HG02970 (cell line): Measurements from ENCODE around the gene ZNF511.
"Not testable (repeated sequence)": the region's sequence is repeated elsewhere in the genome, so short reads cannot be mapped to it uniquely, and the experiment has no call there.

Source experiments
- ATAC-seq: cut with Tn5 transposase; IDR thresholded peaks from one replicate; pipeline ENCODE4 v1.9.1; 2021; ENCODE audit warnings: mild to moderate bottlenecking, moderate library complexity, moderate number of reproducible peaks; ENCODE audit not compliant: unreplicated experiment, low FRiP score

Gene ZNF511

DNA sequence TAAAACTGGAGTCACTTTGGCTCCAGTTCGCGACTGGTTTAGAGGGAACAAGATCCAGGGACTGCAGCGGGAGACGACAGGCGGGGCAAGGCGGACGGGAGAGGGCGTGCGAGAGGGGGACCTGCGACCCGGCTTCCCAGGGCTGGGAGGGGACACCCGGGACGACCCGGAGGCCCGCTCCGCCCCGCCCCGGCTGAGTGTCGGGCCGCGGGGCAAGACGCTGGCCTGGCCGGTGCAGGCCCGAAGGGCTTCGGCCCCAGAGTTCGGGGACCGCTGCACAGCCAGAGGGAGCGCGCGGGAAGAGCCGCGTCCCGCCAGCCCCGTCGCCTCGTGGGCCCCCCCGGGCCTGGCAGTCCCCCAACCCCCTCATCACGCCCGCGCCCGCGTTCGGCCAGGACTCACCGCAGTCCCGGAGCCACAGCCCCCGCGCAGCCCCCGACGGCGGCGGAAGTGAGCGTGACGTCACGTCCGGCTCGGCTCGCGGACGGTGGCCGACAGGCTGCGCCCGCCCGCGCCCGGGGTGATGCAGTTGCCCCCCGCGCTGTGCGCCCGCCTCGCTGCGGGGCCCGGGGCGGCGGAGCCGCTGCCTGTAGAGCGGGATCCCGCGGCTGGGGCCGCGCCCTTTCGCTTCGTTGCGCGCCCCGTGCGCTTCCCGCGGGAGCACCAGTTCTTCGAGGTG, at the start of gene ZNF511, which contains the start of gene TUBGCP2:
TSS of gene ZNF511 (plus strand) at position 494 of the 679 bp plus-strand sequence. CDS start at position 524, 30 bp downstream.
TSS of gene TUBGCP2 (minus strand) at position 452 of the 679 bp plus-strand sequence. CDS start 5,931 bp downstream, outside the sequence.
- ATAC-seq, result peak; percentile 80

DNA sequence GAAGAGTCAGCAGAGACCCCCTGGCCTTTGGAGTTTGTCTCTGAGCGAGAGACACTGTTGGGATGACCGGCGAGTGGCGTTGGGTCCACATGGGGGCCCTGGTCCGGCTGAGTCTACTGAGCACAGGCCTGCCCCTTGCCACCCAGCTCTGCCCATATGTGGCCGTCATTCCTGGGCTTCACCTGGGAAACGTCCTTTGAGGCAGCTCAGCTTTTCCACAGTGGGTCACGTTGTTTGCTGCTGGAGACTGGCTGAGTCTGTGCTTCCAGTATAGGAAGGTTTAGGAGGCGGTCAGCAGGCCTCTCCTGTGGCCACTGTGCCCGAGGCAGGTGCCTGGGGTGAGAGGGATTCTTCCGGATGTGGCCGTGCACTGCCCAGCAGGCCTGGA, 49.1 kb upstream of the ZNF511 start:
- ATAC-seq, result no peak

- ATAC-seq, result peak; percentile 30
Observed at GRCh38 chr10:133260895-133261725, 47.6 kb upstream of the ZNF511 start.

GRCh38 chr10:133261726-133262325, 46.9 kb upstream of the ZNF511 start:
- ATAC-seq, result peak; percentile 51

DNA sequence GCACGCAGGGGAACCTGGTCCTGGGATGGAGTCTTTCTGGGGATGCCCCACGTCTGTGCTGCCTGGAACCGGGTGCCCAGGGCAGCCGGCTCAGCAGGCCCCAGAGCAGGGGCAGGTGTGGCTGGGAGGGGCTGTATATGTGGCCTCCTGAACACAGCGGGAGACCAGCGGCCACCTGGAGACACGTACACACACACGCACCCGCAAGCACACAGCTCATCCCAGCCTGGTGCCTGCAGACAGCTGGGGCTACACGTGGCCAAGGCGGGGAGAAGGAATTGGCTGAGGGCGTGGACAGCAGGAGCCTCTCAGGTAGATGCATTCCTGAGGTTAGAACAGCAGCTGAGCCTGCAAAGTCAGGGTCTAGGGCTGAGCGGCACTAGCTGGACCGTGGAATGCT, 46.0 kb upstream of the ZNF511 start:
- ATAC-seq, result no peak

- ATAC-seq, result no peak
Observed at GRCh38 chr10:133263674-133264073, 45.0 kb upstream of the ZNF511 start.

GRCh38 chr10:133264461-133264860, 44.3 kb upstream of the ZNF511 start:
- ATAC-seq, result no peak

- ATAC-seq, result not testable (repeated sequence)
Observed at GRCh38 chr10:133265052-133265451, 43.7 kb upstream of the ZNF511 start.

DNA sequence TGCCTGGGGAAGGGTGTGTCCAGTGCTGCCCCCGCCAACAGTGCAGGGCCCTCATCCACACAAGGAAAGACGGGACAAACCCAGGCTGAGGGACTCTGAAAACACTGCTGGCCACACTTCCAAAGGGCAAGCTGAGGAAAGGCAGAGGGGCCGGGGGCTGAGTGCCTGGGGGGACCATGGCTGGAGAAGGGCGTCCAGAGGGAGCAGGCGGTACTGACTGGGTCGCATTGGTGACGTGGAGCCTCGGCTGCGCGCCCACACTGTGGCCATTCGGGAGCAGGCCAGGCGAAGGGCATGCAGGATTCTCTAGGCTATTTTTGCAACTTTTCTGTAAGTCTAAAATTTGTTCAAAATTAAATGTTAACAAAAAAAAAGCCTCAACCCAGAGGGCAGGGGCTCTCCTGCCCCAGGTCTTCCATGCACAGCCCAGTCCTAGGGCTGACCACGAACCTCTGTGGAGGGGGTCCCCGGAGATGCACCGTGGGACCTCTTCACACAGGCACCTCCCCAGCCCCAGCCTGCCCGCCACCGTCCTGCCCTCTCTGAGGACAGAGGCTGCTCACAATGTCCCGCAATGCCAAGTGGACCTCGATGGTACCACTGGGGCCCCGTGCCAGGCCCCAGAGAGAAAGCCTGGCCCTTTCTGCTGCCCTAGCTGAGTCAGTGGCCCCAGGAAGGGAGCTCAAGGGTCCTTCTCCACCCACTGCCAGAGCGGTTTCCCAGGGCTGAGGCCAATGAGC, 42.5 kb upstream of the ZNF511 start:
- ATAC-seq, result no peak

DNA sequence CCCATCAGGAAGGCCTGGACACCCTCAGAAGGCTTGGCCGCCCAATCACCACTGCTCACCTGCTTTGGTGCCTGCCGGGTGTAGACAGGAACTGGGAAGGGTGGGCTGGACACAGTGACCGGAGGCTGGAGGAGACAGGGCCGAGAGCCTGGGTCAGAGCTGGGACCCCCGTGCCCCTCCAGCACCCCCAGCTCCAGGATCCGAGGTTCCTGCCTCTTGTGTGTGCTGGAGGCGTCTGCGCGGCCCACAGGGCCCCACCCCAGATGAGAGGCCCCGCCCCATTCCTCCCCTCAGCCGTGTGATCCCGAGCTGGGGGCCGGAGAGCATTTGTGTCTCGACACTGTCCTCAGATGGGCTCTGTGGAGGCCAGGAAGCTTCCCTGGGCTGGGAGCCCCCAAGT, 41.4 kb upstream of the ZNF511 start:
- no peak for ATAC-seq

DNA sequence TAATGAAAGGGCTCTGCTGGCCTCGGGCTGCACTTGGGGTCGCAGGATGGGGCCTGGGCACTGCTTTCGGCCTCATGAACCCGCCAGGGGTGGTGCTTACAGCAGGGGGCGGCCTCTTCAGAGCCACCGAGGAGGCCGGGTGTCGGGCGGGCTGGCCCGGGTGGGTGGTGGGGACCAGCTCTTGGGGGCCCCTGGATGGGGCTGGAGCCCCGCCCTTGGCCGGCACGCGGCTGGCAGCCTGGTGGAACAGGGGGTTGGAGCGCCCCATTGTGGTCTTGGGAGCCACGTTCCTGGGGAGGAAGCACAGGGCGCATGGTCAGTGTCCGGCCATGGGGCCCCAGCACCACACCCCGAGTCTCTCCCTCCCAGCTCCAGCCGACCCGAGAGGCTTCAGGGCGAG, 40.9 kb upstream of the ZNF511 start:
- ATAC-seq, result no peak

DNA sequence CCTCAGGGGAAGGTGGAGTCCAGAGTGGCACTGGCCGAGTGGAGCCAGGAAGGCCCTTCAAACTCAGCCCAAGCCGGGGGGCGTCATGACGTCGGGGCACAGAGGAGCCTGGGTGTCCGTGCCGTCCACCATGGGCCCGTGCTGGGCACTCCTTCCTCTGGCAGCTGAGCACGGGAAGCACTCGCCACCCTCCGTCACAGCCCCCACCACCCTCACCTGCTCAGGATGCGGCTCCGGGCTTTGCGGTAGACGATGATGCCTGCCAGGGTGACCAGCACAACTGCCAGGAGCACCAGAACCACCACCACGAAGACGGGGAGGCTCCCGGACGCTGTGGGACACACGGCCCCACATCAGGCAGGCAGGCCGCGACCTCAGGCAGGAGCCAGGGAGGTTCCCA, 40.2 kb upstream of the ZNF511 start:
- no peak for ATAC-seq

DNA sequence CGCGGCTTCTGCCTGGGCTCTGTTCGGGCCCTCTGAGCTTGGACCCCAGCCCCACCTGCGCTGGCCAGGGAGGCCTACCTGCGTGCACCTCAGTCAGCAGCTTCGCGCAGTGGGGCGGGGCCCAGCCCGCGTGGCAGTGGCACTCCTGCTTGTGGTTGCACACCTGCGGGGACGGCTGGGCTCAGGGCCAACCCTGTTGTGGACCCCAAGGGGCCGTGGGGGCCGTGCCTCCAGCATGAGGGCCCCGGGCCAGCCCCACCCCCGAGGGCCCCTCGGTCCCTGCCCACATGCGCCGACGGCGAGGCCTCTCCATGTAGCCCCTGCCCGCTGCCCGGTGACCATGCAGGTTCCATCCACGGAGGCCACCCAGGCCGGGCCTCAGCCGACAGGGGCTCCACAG, 39.3 kb upstream of the ZNF511 start:
- no peak for ATAC-seq

DNA sequence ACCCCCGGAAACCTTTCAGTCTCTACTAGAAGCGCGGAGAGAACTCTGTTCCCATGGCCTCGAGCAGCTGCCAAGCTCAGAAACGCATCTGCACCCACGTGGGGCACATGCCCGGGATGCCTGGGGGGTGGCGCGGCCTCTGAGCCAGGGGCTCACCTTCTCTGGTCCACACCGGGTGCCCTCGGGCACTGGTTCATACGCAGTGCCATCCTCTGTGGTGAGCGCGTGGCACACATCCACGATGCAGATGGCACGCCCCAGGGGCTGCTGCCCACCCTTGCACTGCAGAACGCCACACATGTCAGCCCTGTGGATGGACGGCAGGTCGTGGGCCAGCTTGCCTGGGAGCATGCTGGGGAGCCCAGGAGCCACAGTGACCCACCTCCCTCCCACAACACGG, 38.5 kb upstream of the ZNF511 start:
- ATAC-seq, result no peak

- no peak for ATAC-seq
Observed at GRCh38 chr10:133270773-133271297, 37.9 kb upstream of the ZNF511 start.

DNA sequence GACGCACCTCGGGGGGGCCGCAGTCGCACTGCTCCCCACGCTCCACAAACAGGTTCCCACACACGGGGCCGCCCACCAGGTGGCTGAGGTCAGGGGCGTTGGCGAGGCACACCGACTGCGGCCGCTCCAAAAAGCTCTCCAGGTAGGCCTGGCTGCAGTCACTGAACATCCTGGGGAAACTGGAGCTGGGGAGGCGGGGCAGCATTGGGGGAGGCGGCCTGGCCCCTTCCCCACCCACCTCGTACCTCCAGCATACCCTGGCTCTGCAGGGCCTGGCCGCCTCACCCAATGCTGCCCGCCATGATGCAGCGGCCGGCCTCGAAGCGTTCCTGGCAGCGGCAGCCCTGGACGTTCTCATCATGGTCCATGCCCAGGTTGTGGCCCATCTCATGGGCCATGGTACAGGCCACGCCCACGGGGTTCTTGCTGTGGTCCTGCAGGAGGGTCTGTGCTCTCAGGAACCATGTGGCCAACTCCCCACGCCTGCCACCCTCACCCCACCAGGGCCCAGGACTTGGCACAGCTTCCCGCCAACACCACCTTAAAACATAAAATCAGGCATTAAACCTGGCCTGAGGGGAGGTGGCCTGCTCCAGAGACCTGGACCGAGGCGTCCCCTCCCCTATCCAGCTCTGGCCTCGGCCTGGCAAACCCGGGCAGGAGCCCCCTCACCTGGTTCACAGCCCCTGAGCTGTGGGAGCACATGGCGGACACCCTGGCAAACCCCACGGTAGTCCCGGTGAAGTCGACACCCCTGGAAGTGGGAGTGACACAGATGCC, 37.0 kb upstream of the ZNF511 start:
- ATAC-seq, result no peak

GRCh38 chr10:133272301-133272963, 36.3 kb upstream of the ZNF511 start:
- ATAC-seq, result no peak

GRCh38 chr10:133272964-133273420, 35.7 kb upstream of the ZNF511 start:
- ATAC-seq, result no peak

DNA sequence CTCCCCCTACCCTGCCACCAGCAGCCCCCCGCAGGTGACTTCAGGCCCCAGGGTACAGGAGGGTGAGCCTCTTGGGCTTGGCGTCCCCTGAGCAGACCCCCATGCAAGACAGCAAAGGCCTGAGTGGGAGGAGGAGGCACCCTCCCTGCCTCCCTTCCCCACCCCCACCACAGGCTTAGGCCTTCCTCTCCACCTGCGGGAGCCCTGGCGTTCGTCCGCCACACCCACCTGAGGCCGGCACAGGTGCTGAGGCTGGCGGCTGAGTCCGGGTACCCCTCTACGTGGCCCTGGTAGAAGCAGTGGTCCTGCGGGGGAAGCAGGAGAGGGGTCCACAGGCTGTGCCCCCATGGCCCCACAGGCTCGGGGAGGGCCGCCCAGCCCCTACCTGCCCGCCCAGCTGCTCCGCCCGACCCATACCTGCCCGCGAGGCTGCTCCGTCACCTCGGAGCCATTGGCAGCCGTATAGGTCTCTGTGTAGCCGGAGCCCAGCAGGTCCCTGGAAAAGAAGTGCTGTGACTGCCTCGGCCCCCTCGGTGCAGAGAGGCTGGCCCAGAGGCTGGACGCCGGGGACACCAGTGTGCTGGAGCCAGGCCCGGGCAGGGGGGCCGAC, 35.1 kb upstream of the ZNF511 start:
- ATAC-seq, result no peak
